PC-3 (cell line): ENCODE results near the gene TMED6. TPM values are rescaled to one million over a fixed set of nuclear protein-coding genes. Genes with fewer than 3 reads are reported as not detected.

Experiments
- ATAC-seq: fragments of 200-7000 bp; cut with Tn5 transposase; 2 replicates; pipeline ENCODE4 v1.9.1; 2020; ENCODE audit warnings: mild to moderate bottlenecking, moderate library complexity
- BruUV-seq: library from RNA; stranded (reverse); fragments of 400-500 nt; replicated peaks from 2 replicates; lab custom pipeline; 2021; lab: Mats Ljungman, UMichigan
- CTCF ChIA-PET: fragments of 300-600 bp; sonication (Branson Sonifier 250); formaldehyde crosslinking; loops from one replicate; lab custom pipeline; 2022; ENCODE audit warnings: antibody characterized with exemption; lab: Charles Lee
- POLR2A ChIA-PET: fragments of 300-600 bp; sonication (Branson Sonifier 250); formaldehyde crosslinking; loops from one replicate; lab custom pipeline; 2022; ENCODE audit warnings: antibody characterized with exemption; ENCODE audit not compliant: unreplicated experiment; lab: Charles Lee
- DNase-seq: peaks from one replicate; pipeline ENCODE4 v3.0.0-alpha.2; 2015
- H2AFZ ChIP-seq: fragments of 300-600 bp; sonication (generic); 2 replicates; pipeline ENCODE4 v1.6.0; 2016; ENCODE audit warnings: antibody characterized with exemption, low read length
- H3F3A ChIP-seq: fragments of 300-600 bp; sonication (generic); one replicate; pipeline ENCODE4 v1.6.0; 2017; ENCODE audit warnings: antibody characterized with exemption, low read length, control low read depth, mild to moderate bottlenecking; ENCODE audit not compliant: unreplicated experiment
- H3K27ac ChIP-seq: fragments of 300-600 bp; sonication (generic); 2 replicates; pipeline ENCODE4 v1.5.1; 2016; ENCODE audit warnings: mild to moderate bottlenecking, low read length
- H3K27me3 ChIP-seq: fragments of 300-600 bp; sonication (generic); 2 replicates; pipeline ENCODE4 v1.6.1; 2016; ENCODE audit warnings: low read length, mixed read lengths
- H3K36me3 ChIP-seq: fragments of 300-600 bp; sonication (generic); 2 replicates; pipeline ENCODE4 v1.6.1; 2016; ENCODE audit warnings: low read depth, mixed run types, low read length, mixed read lengths
- H3K4me1 ChIP-seq: fragments of 300-600 bp; sonication (generic); 2 replicates; pipeline ENCODE4 v1.5.1; 2016; ENCODE audit warnings: low read length; ENCODE audit not compliant: insufficient read depth
- H3K4me2 ChIP-seq: fragments of 300-600 bp; sonication (generic); 2 replicates; pipeline ENCODE4 v1.6.0; 2016; ENCODE audit warnings: low read length
- H3K4me3 ChIP-seq: fragments of 300-600 bp; sonication (generic); 2 replicates; pipeline ENCODE4 v1.5.1; 2016; ENCODE audit warnings: mild to moderate bottlenecking, low read length, mixed read lengths
- H3K79me2 ChIP-seq: fragments of 300-600 bp; sonication (generic); 2 replicates; pipeline ENCODE4 v1.6.1; 2017; ENCODE audit warnings: low read length, mixed read lengths
- H3K9ac ChIP-seq: fragments of 300-600 bp; sonication (generic); 2 replicates; pipeline ENCODE4 v1.6.0; 2016; ENCODE audit warnings: mild to moderate bottlenecking, low read length
- H3K9me2 ChIP-seq: fragments of 300-600 bp; sonication (generic); replicated peaks from 2 replicates; pipeline ENCODE4 v1.6.1; 2016; ENCODE audit warnings: mixed run types, low read length, mixed read lengths
- H3K9me3 ChIP-seq: fragments of 300-600 bp; sonication (generic); 2 replicates; pipeline ENCODE4 v1.6.1; 2016; ENCODE audit warnings: low read length, mixed read lengths
- H4K20me1 ChIP-seq: fragments of 300-600 bp; sonication (generic); 2 replicates; pipeline ENCODE4 v1.6.1; 2016; ENCODE audit warnings: low read length, mixed read lengths
- CTCF ChIP-seq: fragments of 300-600 bp; sonication (generic); conservative IDR thresholded peaks from 2 replicates; pipeline ENCODE4 v1.5.1; 2017; ENCODE audit warnings: antibody characterized with exemption, low read depth, mild to moderate bottlenecking, low read length
- EZH2 ChIP-seq: fragments of 300-600 bp; sonication (generic); IDR thresholded peaks from one replicate; pipeline ENCODE4 v1.6.1; 2017; ENCODE audit warnings: antibody characterized with exemption, mild to moderate bottlenecking, low read length; ENCODE audit not compliant: unreplicated experiment
- EZH2phosphoT487 ChIP-seq: fragments of 300-600 bp; sonication (generic); IDR thresholded peaks from 2 replicates; pipeline ENCODE4 v1.6.1; 2018; ENCODE audit warnings: mild to moderate bottlenecking, antibody characterized with exemption, low read length, borderline replicate concordance
- intact Hi-C: fragments of 100-400 bp; cut with micrococcal nuclease; formaldehyde crosslinking; loops from 2 replicates; pipeline ENCODE4 v1.9.0; 2023
- total RNA-seq: library from RNA; depleted of rRNA; stranded (reverse); fragments of >200 nt; gene quantifications from 2 replicates; pipeline ENCODE4 v1.2.3, GENCODE V29; 2014; rRNA removed

TMED6 gene
- total RNA-seq, 1 experiment from 2014 or later: not detected

- Histone ChIP-seq H3K4me1 (no peaks in the 10 kb centered on the region), H3K27me3 (no peaks in the 10 kb centered on the region), H3K9me3 (no peaks in the 10 kb centered on the region), H3K36me3 (no peaks in the 10 kb centered on the region), H3F3A (no peaks in the 10 kb centered on the region), H3K27ac (no peak overlapping the region), H3K79me2 (no peaks in the 10 kb centered on the region), H3K4me2 (no peak overlapping the region), H3K4me3 (no peak overlapping the region), H4K20me1 (no peaks in the 10 kb centered on the region), H3K9ac (no peak overlapping the region), H3K9me2 (no peaks in the 10 kb centered on the region), H2AFZ (no peak overlapping the region)
- DNase-seq (no peak), ATAC-seq (no peak)
- intact Hi-C loops: no loop called here
- POLR2A ChIA-PET: no interaction called here
- TF ChIP-seq CTCF (no peak), EZH2 (no peak), EZH2phosphoT487 (no peak)
- no TSS peak for BruUV-seq
- CTCF ChIA-PET: no interaction called here
Measured at GRCh38 chr16:69294051-69294450, 57.5 kb downstream of the TMED6 start.

- Histone ChIP-seq H3K4me1 (no peaks in the 10 kb centered on the region), H3K79me2 (no peaks in the 10 kb centered on the region), H3K9me2 (no peaks in the 10 kb centered on the region), H3K9me3 (no peaks in the 10 kb centered on the region), H3F3A (no peaks in the 10 kb centered on the region), H3K4me3 (no peak overlapping the region), H3K27me3 (no peaks in the 10 kb centered on the region), H3K27ac (no peak overlapping the region), H3K9ac (no peak overlapping the region), H3K4me2 (no peak overlapping the region), H3K36me3 (0 out of 2 replicates have a peak, but pooled peaks cover 4% of the 10 kb centered on the region), H2AFZ (no peak overlapping the region), H4K20me1 (no peaks in the 10 kb centered on the region)
- intact Hi-C loops: no loop called here
- ChIA-PET CTCF (no interaction called here), POLR2A (no interaction called here)
- TF ChIP-seq CTCF (no peak), EZH2phosphoT487 (no peak), EZH2 (no peak)
- no peak for DNase-seq
- no peak for ATAC-seq
- no TSS peak for BruUV-seq
Measured at GRCh38 chr16:69293401-69293800, 58.2 kb downstream of the TMED6 start.

Other genes starting within 250 kb of the TMED6 start
- 92.5 and 153 TPM in 2 replicates for gene HAS3, start 246.1 kb downstream of the TMED6 start, total RNA-seq
- 45.9 and 54.7 TPM in 2 replicates for gene CHTF8, start 219.2 kb downstream of the TMED6 start, total RNA-seq
- 26.4 and 26.9 TPM in 2 replicates for gene UTP4, start 219.1 kb downstream of the TMED6 start, total RNA-seq
- gene SNTB2, start 164.6 kb downstream of the TMED6 start, total RNA-seq: 40.4 and 62.6 TPM in 2 replicates
- 27.3 and 28.1 TPM in 2 replicates for gene VPS4A, start 40.4 kb downstream of the TMED6 start, total RNA-seq
- gene PDF, start 21.2 kb downstream of the TMED6 start, total RNA-seq: 30.6 and 45.0 TPM in 2 replicates
- gene COG8, start 12.2 kb downstream of the TMED6 start, total RNA-seq: 27.2 and 29.5 TPM in 2 replicates
- 25.4 and 28.3 TPM in 2 replicates for gene NIP7, start 12.0 kb downstream of the TMED6 start, total RNA-seq
- 8.4 and 17.2 TPM in 2 replicates for gene TERF2, start 34.2 kb upstream of the TMED6 start, total RNA-seq
- gene CYB5B, start 72.8 kb upstream of the TMED6 start, total RNA-seq: 64.5 and 77.1 TPM in 2 replicates
- 11.4 and 14.3 TPM in 2 replicates for gene NFAT5, start 214.2 kb upstream of the TMED6 start, total RNA-seq